ENCODE data around the gene TSPAN15. TPM values are rescaled to one million over a fixed set of nuclear protein-coding genes. Genes with fewer than 3 reads are reported as not detected.

Gene TSPAN15
- total and polyA plus RNA-seq, 2 of the 4 experiments (the other 2 are of a cell fraction): 0.48 TPM; not detected in 1

DNA sequence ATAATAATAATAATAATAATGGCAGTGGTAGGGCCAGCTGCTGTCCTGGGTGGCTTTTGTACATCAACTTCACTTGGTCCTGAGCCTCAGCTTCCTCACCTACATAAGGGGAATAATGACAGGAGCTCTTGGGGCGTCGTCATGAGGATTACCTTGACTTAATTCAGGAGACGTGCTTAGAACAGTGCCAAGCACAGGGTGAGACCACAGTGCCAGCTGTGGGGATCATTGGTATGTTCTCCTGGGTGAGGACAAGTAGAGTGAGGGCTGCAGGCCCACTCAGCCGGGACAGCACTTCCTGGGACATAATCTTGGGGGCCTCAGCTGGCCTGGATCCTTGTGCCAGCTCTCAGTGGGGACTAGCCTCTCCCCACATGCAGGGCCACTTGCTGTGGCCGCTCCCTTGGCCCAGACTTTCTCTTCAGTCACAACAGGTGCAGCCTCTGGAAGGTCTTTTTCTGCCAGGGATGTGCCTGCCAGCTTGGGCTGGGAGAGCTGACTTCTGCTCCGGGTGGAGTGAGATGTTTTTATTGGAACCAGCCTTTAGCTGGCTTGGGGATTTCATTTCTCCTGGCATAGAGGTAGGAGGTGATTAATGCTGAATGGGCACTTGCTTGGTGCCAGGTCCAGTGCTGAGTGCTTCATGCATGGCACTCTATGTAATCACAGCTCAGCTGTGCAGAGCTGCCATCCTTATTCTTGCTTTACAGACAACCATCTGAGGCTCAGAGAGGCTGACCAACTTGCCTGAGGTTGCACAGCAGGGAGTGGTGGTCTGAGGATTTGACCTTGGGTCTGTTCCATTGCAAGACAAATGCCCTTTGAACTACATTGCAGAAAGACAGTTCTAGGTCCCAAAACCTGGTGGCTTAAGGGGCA lies 45.3 kb downstream of the TSPAN15 start (continued):
- TF ChIP-seq CEBPB (IDR thresholded peaks at IDR 0.05; ENCODE audit: low read depth, low read length): no peak

DNA sequence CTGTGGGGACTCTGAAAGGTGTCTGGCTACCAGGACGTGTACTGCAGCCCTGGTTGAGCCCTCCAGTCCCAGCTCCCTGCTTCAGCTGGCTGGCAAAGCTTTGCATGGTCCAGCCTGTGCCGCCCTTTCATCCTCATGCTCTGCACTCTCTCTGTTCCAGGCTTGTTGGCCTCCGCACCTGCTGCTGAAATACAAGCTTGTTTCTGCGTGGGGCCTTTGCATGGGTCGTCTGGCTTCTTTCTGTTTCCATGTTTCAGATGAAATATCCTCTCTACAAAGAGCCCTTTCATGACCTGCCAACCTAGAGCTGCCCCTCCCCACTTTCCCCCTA lies 45.9 kb downstream of the TSPAN15 start:
- H2AK9ac ChIP-seq (replicated peaks; ENCODE audit: low read depth, low read length, poor library complexity): no peak overlapping the region
- H3K14ac ChIP-seq (replicated peaks; ENCODE audit: low read depth, low read length): no peak overlapping the region
- H3K9me1 ChIP-seq (ENCODE audit: insufficient read depth, low read length): no peaks in the 10 kb centered on the region
- ATAC-seq (ENCODE audit: low read depth) (no peak), DNase-seq (no peak)
- BruUV-seq (replicated peaks): no TSS peak
- no peak overlapping the region for H3K18ac ChIP-seq (ENCODE audit: low read depth, low read length)
- no peak overlapping the region for H2BK120ac ChIP-seq (ENCODE audit: low read depth, low read length)
- H4K91ac ChIP-seq (ENCODE audit: insufficient read depth, low read depth, low read length): no peak overlapping the region
- no peak overlapping the region for H3K27ac ChIP-seq (ENCODE audit: insufficient read depth, low read length)
- H2AFZ ChIP-seq (replicated peaks; ENCODE audit: low read length, poor library complexity): no peak overlapping the region
- H4K20me1 ChIP-seq (ENCODE audit: insufficient read depth, low read length): no peaks in the 10 kb centered on the region
- H3K9me3 ChIP-seq (ENCODE audit: control insufficient read depth, insufficient read depth, low read length): no peaks in the 10 kb centered on the region
- no peaks in the 10 kb centered on the region for H3K4me1 ChIP-seq (ENCODE audit: control insufficient read depth, insufficient read depth, low read length)
- H2BK15ac ChIP-seq (ENCODE audit: low read depth, low read length): no peak overlapping the region
- in situ Hi-C loops (cut with MboI; ENCODE audit: low sequenced_read_pairs) (no loop called here), dilution Hi-C loops (cut with HindIII; ENCODE audit: low sequenced_read_pairs, unreplicated experiment) (no loop called here), intact Hi-C loops (cut with micrococcal nuclease) (no loop called here)
- no peaks in the 10 kb centered on the region for H3K36me3 ChIP-seq (ENCODE audit: control insufficient read depth, insufficient read depth, low read length)
- WGBS, 2 experiments (ENCODE audit: extremely low coverage in 2 of 2, insufficient read length in 1 of 2): 20% methylated on average over 2 of the region's 5 CpGs; no CpG with 5 or more reads in 1 of the 2 experiments
- H2AK5ac ChIP-seq (ENCODE audit: low read depth, low read length): no peak overlapping the region
- no peak overlapping the region for H2BK20ac ChIP-seq (ENCODE audit: low read depth, low read length)
- H3K56ac ChIP-seq (ENCODE audit: extremely low read depth, insufficient read depth, low read length): no peak overlapping the region
- H4K5ac ChIP-seq (ENCODE audit: low read depth, low read length): no peak overlapping the region
- H3K27me3 ChIP-seq (ENCODE audit: control insufficient read depth, insufficient read depth, low read length): peaks cover 63% of the 10 kb centered on the region
- H3K4ac ChIP-seq (ENCODE audit: low read depth, low read length): no peak overlapping the region
- no peak overlapping the region for H2BK5ac ChIP-seq (ENCODE audit: low read depth, low read length, poor library complexity, severe bottlenecking)
- POLR2A ChIA-PET (ENCODE audit: unreplicated experiment): no interaction called here
- H3K23ac ChIP-seq (ENCODE audit: low read depth, low read length): no peak overlapping the region
- no peaks in the 10 kb centered on the region for H3K79me1 ChIP-seq (ENCODE audit: low read depth in 1 of 2, low read length in 2 of 2)
- CTCF ChIA-PET: no interaction called here
- H4K8ac ChIP-seq (ENCODE audit: low read depth in 2 of 2, low read length in 2 of 2): no peak overlapping the region
- no peak overlapping the region for H3K4me2 ChIP-seq (ENCODE audit: low read depth, low read length)
- H3K9ac ChIP-seq (ENCODE audit: low read depth, low read length): no peak overlapping the region
- H3K4me3 ChIP-seq (ENCODE audit: insufficient read depth, low read depth, low read length): no peak overlapping the region
- no peak for TF ChIP-seq ELK1 (IDR thresholded peaks at IDR 0.05; ENCODE audit: borderline replicate concordance, low read depth, low read length)
- no peak for TF ChIP-seq MXI1 (IDR thresholded peaks at IDR 0.05; ENCODE audit: borderline replicate concordance, low read depth, low read length)
- TF ChIP-seq, protein P1, sequence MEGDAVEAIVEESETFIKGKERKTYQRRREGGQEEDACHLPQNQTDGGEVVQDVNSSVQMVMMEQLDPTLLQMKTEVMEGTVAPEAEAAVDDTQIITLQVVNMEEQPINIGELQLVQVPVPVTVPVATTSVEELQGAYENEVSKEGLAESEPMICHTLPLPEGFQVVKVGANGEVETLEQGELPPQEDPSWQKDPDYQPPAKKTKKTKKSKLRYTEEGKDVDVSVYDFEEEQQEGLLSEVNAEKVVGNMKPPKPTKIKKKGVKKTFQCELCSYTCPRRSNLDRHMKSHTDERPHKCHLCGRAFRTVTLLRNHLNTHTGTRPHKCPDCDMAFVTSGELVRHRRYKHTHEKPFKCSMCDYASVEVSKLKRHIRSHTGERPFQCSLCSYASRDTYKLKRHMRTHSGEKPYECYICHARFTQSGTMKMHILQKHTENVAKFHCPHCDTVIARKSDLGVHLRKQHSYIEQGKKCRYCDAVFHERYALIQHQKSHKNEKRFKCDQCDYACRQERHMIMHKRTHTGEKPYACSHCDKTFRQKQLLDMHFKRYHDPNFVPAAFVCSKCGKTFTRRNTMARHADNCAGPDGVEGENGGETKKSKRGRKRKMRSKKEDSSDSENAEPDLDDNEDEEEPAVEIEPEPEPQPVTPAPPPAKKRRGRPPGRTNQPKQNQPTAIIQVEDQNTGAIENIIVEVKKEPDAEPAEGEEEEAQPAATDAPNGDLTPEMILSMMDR (conservative IDR thresholded peaks at IDR 0.05; ENCODE audit: low read depth, low read length): no peak
- no peak for TF ChIP-seq RCOR1 (IDR thresholded peaks at IDR 0.05; ENCODE audit: insufficient replicate concordance, low read length)
- TF ChIP-seq MAZ (IDR thresholded peaks at IDR 0.05; ENCODE audit: borderline replicate concordance, low read depth, low read length): no peak
- TF ChIP-seq BHLHE40 (IDR thresholded peaks at IDR 0.05; ENCODE audit: low read depth, low read length): no peak
- no peak for TF ChIP-seq POLR2A (IDR thresholded peaks at IDR 0.05; ENCODE audit: low read depth, low read length)
- no peak for TF ChIP-seq CHD1 (IDR thresholded peaks at IDR 0.05; ENCODE audit: low read depth, low read length)
- TF ChIP-seq RFX5 (IDR thresholded peaks at IDR 0.05; ENCODE audit: low read depth, low read length): no peak
- no peak for TF ChIP-seq MAFK (IDR thresholded peaks at IDR 0.05; ENCODE audit: low read depth, low read length)
- TF ChIP-seq USF2 (IDR thresholded peaks at IDR 0.05; ENCODE audit: low read depth, low read length): no peak
- TF ChIP-seq RAD21 (IDR thresholded peaks at IDR 0.05; ENCODE audit: low read length): no peak
- TF ChIP-seq NFE2L2 (IDR thresholded peaks at IDR 0.05; ENCODE audit: low read depth, low read length): no peak
